ENCODE data around the gene NNT. TPM values are rescaled to one million over a fixed set of nuclear protein-coding genes. Genes with fewer than 3 reads are reported as not detected.
A peak's percentile ranks its signal among the peaks of the same experiment; 100 is the strongest.
"Not testable (repeated sequence)": the region's sequence is repeated elsewhere in the genome, so short reads cannot be mapped to it uniquely, and the experiment has no call there.

NNT gene
- total RNA-seq, 4 donors from 2014 or later = 21.9 to 93.0 (median 48.8) TPM

GRCh38 chr5:43556607-43556856 is 46.4 kb upstream of the NNT start:
- 0% methylated on average over 22 of the region's 30 CpGs; no CpG with 5 or more reads in 1 of the 2 donors for WGBS, 2 donors (ENCODE audit: low coverage in 1 of 2)
- DNase-seq = peak; percentile 89
- H3K27me3 ChIP-seq; H3K9me3 ChIP-seq; H3K36me3 ChIP-seq; in situ Hi-C loops (cut with MboI; ENCODE audit: low pct_ligation_motif_present in 1 of 4, low pct_unique_long_range_greater_than_20kb in 1 of 4, low sequenced_read_pairs in 3 of 4): not testable (repeated sequence)
- peaks cover 20 to 47% (median 24%) of the 10 kb centered on the region in 4 donors for H3K4me1 ChIP-seq
- H3K4me3 ChIP-seq = peak overlapping the region; percentile 73 to 94 (median 86)
- intact Hi-C loops (cut with DNase I; ENCODE audit: low total_unique reads) = loop anchor here (10.0 kb wide), 1 partner anchor 48 kb away; the partner anchor contains the start of gene NNT
- peak; percentile 1 for TF ChIP-seq EP300 (IDR thresholded peaks at IDR 0.05; ENCODE audit: low read depth)
- H3K27ac ChIP-seq = peak overlapping the region; percentile 96 to 99 (median 97)

GRCh38 chr5:43556857-43557542 is 46.0 kb upstream of the NNT start, which contains the start of gene PAIP1:
PAIP1 (minus strand) TSS chr5:43557077; CDS start chr5:43556846, 231 bp downstream.
- Histone ChIP-seq H3K4me1 (peaks cover 20 to 44% (median 24%) of the 10 kb centered on the region in 4 donors), H3K36me3 (peaks cover 0 to 5% (median 0%) of the 10 kb centered on the region in 4 donors), H3K4me3 (peak within 1 kb of the TSS; percentile 73 to 94 (median 86)), H3K27me3 (no peaks in the 10 kb centered on the region), H3K9me3 (no peaks in the 10 kb centered on the region), H3K27ac (peak within 1 kb of the TSS; percentile 96 to 99 (median 97))
- DNase-seq = peak; percentile 83
- in situ Hi-C loops (cut with MboI; ENCODE audit: low pct_ligation_motif_present in 1 of 4, low pct_unique_long_range_greater_than_20kb in 1 of 4, low sequenced_read_pairs in 3 of 4) (no loop called here), intact Hi-C loops (cut with DNase I; ENCODE audit: low total_unique reads) (loop anchor here (10.0 kb wide), 1 partner anchor 48 kb away; the partner anchor contains the start of gene NNT)
- WGBS, 2 donors (ENCODE audit: low coverage in 1 of 2) = 1% methylated on average over 28 of the region's 79 CpGs; no CpG with 5 or more reads in 1 of the 2 donors
- TF ChIP-seq EP300 (IDR thresholded peaks at IDR 0.05; ENCODE audit: low read depth) (no peak), POLR2A (IDR thresholded peaks at IDR 0.05) (peak; percentile 74), CTCF (IDR thresholded peaks at IDR 0.05) (peak in 4 of 5 experiments; percentile 53 to 65 (median 58)), POLR2AphosphoS5 (IDR thresholded peaks at IDR 0.05) (peak; percentile 27 to 53 (median 52))

- WGBS, 2 donors (ENCODE audit: low coverage in 1 of 2) = 32% methylated on average over 2 of the region's 2 CpGs; no CpG with 5 or more reads in 1 of the 2 donors
- no peak for TF ChIP-seq EP300 (IDR thresholded peaks at IDR 0.05; ENCODE audit: low read depth)
- TF ChIP-seq CTCF (IDR thresholded peaks at IDR 0.05) = no peak
- TF ChIP-seq POLR2A (IDR thresholded peaks at IDR 0.05) = no peak
- TF ChIP-seq POLR2AphosphoS5 (IDR thresholded peaks at IDR 0.05) = no peak
- Histone ChIP-seq H3K9me3 (no peaks in the 10 kb centered on the region), H3K36me3 (no peaks in the 10 kb centered on the region), H3K4me3 (no peak overlapping the region), H3K27me3 (no peaks in the 10 kb centered on the region), H3K27ac (no peak overlapping the region), H3K4me1 (peaks cover 8 to 14% (median 9%) of the 10 kb centered on the region in 4 donors)
- in situ Hi-C loops (cut with MboI; ENCODE audit: low pct_ligation_motif_present in 1 of 4, low pct_unique_long_range_greater_than_20kb in 1 of 4, low sequenced_read_pairs in 3 of 4) (no loop called here), intact Hi-C loops (cut with DNase I; ENCODE audit: low total_unique reads) (no loop called here)
- no peak for DNase-seq
These were observed 42.9 kb upstream of the NNT start for GRCh38 chr5:43560128-43560527.

GRCh38 chr5:43561356-43561755 is 41.6 kb upstream of the NNT start:
- intact Hi-C loops (cut with DNase I; ENCODE audit: low total_unique reads) = no loop called here
- DNase-seq = no peak
- H3K4me1 ChIP-seq = peaks cover 0 to 5% (median 1%) of the 10 kb centered on the region in 4 donors
- H3K4me3 ChIP-seq = no peak overlapping the region
- H3K36me3 ChIP-seq = no peaks in the 10 kb centered on the region
- H3K9me3 ChIP-seq = no peaks in the 10 kb centered on the region
- TF ChIP-seq POLR2A (IDR thresholded peaks at IDR 0.05) (no peak), EP300 (IDR thresholded peaks at IDR 0.05; ENCODE audit: low read depth) (no peak), POLR2AphosphoS5 (IDR thresholded peaks at IDR 0.05) (no peak), CTCF (IDR thresholded peaks at IDR 0.05) (no peak)
- in situ Hi-C loops (cut with MboI; ENCODE audit: low pct_ligation_motif_present in 1 of 4, low pct_unique_long_range_greater_than_20kb in 1 of 4, low sequenced_read_pairs in 3 of 4) = no loop called here
- no peak overlapping the region for H3K27ac ChIP-seq
- H3K27me3 ChIP-seq = no peaks in the 10 kb centered on the region
